MCF 10A (cell line): Measurements from ENCODE around the gene LCE2A. TPM values are rescaled to one million over a fixed set of nuclear protein-coding genes. Genes with fewer than 3 reads are reported as not detected.

Source experiments
- BruUV-seq: library from RNA; stranded (reverse); fragments of 400-500 nt; replicated peaks from 2 replicates; lab custom pipeline; 2021; lab: Mats Ljungman, UMichigan
- CTCF ChIA-PET: fragments of 300-600 bp; sonication (Branson Sonifier 250); formaldehyde crosslinking; extraction: SDS; loops from one replicate; lab custom pipeline; 2021; ENCODE audit warnings: antibody characterized with exemption, inconsistent platforms; lab: Yijun Ruan, JAX
- POLR2A ChIA-PET: fragments of 300-600, 350-650 bp; sonication (Branson Sonifier 250); formaldehyde crosslinking; extraction: SDS; loops from one replicate; lab custom pipeline; 2020; ENCODE audit warnings: antibody characterized with exemption, inconsistent platforms; lab: Yijun Ruan, JAX
- DNase-seq: peaks from one replicate; pipeline ENCODE4 v3.0.0-alpha.2; 2018; ENCODE audit not compliant: unreplicated experiment
- H3K27ac Mint-ChIP-seq: one replicate; pipeline ENCODE4 v1.8.0; 2022; ENCODE audit warnings: mild to moderate bottlenecking, low read depth, mixed read lengths; ENCODE audit not compliant: unreplicated experiment
- H3K27me3 Mint-ChIP-seq: one replicate; pipeline ENCODE4 v1.8.0; 2022; ENCODE audit warnings: mixed read lengths; ENCODE audit not compliant: insufficient read depth, unreplicated experiment
- H3K36me3 Mint-ChIP-seq: one replicate; pipeline ENCODE4 v1.8.0; 2022; ENCODE audit warnings: mild to moderate bottlenecking, moderate library complexity, mixed read lengths; ENCODE audit not compliant: insufficient read depth, unreplicated experiment
- H3K4me1 Mint-ChIP-seq: one replicate; pipeline ENCODE4 v1.8.0; 2022; ENCODE audit warnings: mixed read lengths; ENCODE audit not compliant: insufficient read depth, unreplicated experiment
- H3K4me3 Mint-ChIP-seq: one replicate; pipeline ENCODE4 v1.8.0; 2022; ENCODE audit warnings: mild to moderate bottlenecking, moderate library complexity, mixed read lengths; ENCODE audit not compliant: unreplicated experiment
- H3K9me3 Mint-ChIP-seq: one replicate; pipeline ENCODE4 v1.8.0; 2022; ENCODE audit warnings: mixed read lengths; ENCODE audit not compliant: unreplicated experiment
- CTCF ChIP-seq: fragments of 200-600 bp; IDR thresholded peaks from one replicate; pipeline ENCODE4 v1.8.0; 2022; ENCODE audit warnings: antibody characterized with exemption, mild to moderate bottlenecking; ENCODE audit not compliant: unreplicated experiment
- intact Hi-C: fragments of 100-400 bp; cut with micrococcal nuclease; formaldehyde crosslinking; loops from 2 replicates; pipeline ENCODE4 v1.14.1; 2022
- total RNA-seq: library from RNA; stranded (reverse); gene quantifications from 2 replicates; pipeline ENCODE4 v1.2.3, GENCODE V29; 2022

LCE2A gene
- total RNA-seq, 1 experiment from 2014 or later = not detected

- ChIA-PET CTCF (interaction anchor here (0.5 to 2.8 kb wide), 10 partner anchors 16 to 937 kb away, joined by 3 to 26 read pairs (median 4); a partner anchor contains a TSS), POLR2A (interaction anchor here (0.7 to 3.3 kb wide), 5 partner anchors 9 to 120 kb away, joined by 3 to 16 read pairs (median 6); partner anchors contain the start of gene KPRP)
- Mint-ChIP-seq H3K4me1 (peaks cover 45% of the 10 kb centered on the region), H3K27me3 (no peaks in the 10 kb centered on the region), H3K9me3 (no peaks in the 10 kb centered on the region), H3K4me3 (peak overlapping the region; percentile 7), H3K27ac (peak overlapping the region; percentile 39), H3K36me3 (no peaks in the 10 kb centered on the region)
- BruUV-seq = no TSS peak
- intact Hi-C loops = loop anchor here (10.0 kb wide), 1 partner anchor 291 kb away; the partner anchor contains the start of gene SPRR1B
- peak; percentile 98 for DNase-seq
- no peak for TF ChIP-seq CTCF
Measured at GRCh38 chr1:152743371-152744145, 45.4 kb downstream of the LCE2A start.

GRCh38 chr1:152745289-152745704 is 47.2 kb downstream of the LCE2A start:
- Mint-ChIP-seq H3K27me3 (no peaks in the 10 kb centered on the region), H3K4me1 (peaks cover 34% of the 10 kb centered on the region), H3K9me3 (no peaks in the 10 kb centered on the region), H3K36me3 (no peaks in the 10 kb centered on the region), H3K4me3 (no peak overlapping the region), H3K27ac (peak overlapping the region; percentile 71)
- TF ChIP-seq CTCF = no peak
- POLR2A ChIA-PET = interaction anchor here (0.6 to 3.3 kb wide), 9 partner anchors 9 to 209 kb away, joined by 3 to 16 read pairs (median 3); partner anchors contain the start of gene KPRP
- CTCF ChIA-PET = interaction anchor here (0.5 to 2.8 kb wide), 15 partner anchors 8 to 543 kb away, joined by 3 to 26 read pairs (median 4); partner anchors contain the start of gene KPRP
- peak; percentile 89 for DNase-seq
- intact Hi-C loops = loop anchor here (1.0 to 10.0 kb wide), 3 partner anchors 24 to 290 kb away; partner anchors contain the start of gene SPRR1B
- no TSS peak for BruUV-seq

- Mint-ChIP-seq H3K4me1 (peaks cover 34% of the 10 kb centered on the region), H3K36me3 (no peaks in the 10 kb centered on the region), H3K4me3 (no peak overlapping the region), H3K27ac (peak overlapping the region; percentile 71), H3K9me3 (no peaks in the 10 kb centered on the region), H3K27me3 (no peaks in the 10 kb centered on the region)
- CTCF ChIA-PET = interaction anchor here (0.5 to 2.8 kb wide), 6 partner anchors 8 to 181 kb away, joined by 3 to 26 read pairs (median 4); no protein-coding TSS in a partner anchor
- no peak for DNase-seq
- intact Hi-C loops = loop anchor here (1.0 to 10.0 kb wide), 3 partner anchors 23 to 289 kb away; partner anchors contain the start of gene SPRR1B
- no TSS peak for BruUV-seq
- no peak for TF ChIP-seq CTCF
- POLR2A ChIA-PET = interaction anchor here (0.9 to 3.3 kb wide), 6 partner anchors 8 to 125 kb away, joined by 3 to 16 read pairs (median 4); partner anchors contain the start of gene KPRP
Measured at GRCh38 chr1:152745765-152746444, 47.8 kb downstream of the LCE2A start.
